Measurements from ENCODE around the gene SUPT16H. TPM values are rescaled to one million over a fixed set of nuclear protein-coding genes. Genes with fewer than 3 reads are reported as not detected.

Gene SUPT16H
- total RNA-seq, 1 donor from 2014 or later, result 199 TPM

- Mint-ChIP-seq H3K4me1 (no peaks in the 10 kb centered on the region), H3K27ac (ENCODE audit: unreplicated experiment) (no peak overlapping the region), H3K4me3 (no peak overlapping the region), H3K9me3 (no peaks in the 10 kb centered on the region), H3K27me3 (ENCODE audit: low read depth) (no peaks in the 10 kb centered on the region), H3K36me3 (ENCODE audit: low read depth) (peaks cover 36% of the 10 kb centered on the region)
- no peak for DNase-seq (ENCODE audit: low read depth, low spot score)
- TF ChIP-seq CTCF (conservative IDR thresholded peaks at IDR 0.05), result no peak
Measured at GRCh38 chr14:21369949-21370679, 13.7 kb downstream of the SUPT16H start.

GRCh38 chr14:21367582-21368144 is 16.2 kb downstream of the SUPT16H start:
- no peak for DNase-seq (ENCODE audit: low read depth, low spot score)
- no peaks in the 10 kb centered on the region for H3K27me3 Mint-ChIP-seq (ENCODE audit: low read depth)
- H3K4me1 Mint-ChIP-seq, result no peaks in the 10 kb centered on the region
- H3K4me3 Mint-ChIP-seq, result no peak overlapping the region
- H3K27ac Mint-ChIP-seq (ENCODE audit: unreplicated experiment), result no peak overlapping the region
- no peaks in the 10 kb centered on the region for H3K9me3 Mint-ChIP-seq
- no peak for TF ChIP-seq CTCF (conservative IDR thresholded peaks at IDR 0.05)
- peaks cover 40% of the 10 kb centered on the region for H3K36me3 Mint-ChIP-seq (ENCODE audit: low read depth)

DNA sequence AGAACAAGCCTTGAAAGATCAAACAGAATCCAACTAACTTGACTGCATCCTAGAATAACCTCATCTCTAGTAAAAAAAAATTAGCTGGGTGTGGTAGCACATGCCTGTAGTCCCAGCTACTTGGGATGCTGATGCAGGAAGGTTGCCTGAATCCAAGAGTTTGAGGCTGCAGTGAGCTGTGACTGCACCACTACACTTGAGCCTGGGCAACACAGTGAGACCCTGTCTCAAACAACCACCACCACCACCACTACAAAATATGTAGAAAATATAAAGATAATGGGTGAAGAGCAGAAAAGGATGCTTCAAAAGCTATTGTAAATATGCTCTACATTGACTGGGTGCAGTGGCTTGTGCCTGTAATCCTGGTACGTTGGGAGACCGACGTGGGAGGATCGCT is 27.3 kb downstream of the SUPT16H start:
- Mint-ChIP-seq H3K4me3 (no peak overlapping the region), H3K27ac (ENCODE audit: unreplicated experiment) (no peak overlapping the region), H3K36me3 (ENCODE audit: low read depth) (peaks cover 47% of the 10 kb centered on the region)

DNA sequence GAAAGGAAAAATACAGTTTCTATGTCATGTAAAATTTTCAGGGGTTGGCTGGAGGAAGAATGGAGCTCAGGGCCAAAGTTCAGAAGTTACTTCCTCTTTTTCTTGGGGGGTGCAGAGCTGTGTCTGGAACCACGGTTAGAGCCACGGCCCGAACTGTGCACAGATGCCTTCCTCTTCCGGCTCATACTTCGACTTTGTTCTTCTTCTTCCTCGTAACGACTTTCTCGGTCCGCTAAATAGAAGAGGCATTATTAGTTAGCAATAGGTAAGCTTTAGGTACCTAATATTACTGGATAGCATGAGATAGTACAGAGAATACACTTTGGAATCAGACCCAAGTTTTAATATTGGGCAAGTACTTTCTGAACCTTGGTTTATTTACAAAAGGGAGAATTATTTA is 31.2 kb downstream of the SUPT16H start:
- Mint-ChIP-seq H3K4me3 (no peak overlapping the region), H3K9me3 (no peaks in the 10 kb centered on the region), H3K36me3 (ENCODE audit: low read depth) (peaks cover 37% of the 10 kb centered on the region), H3K27me3 (ENCODE audit: low read depth) (no peaks in the 10 kb centered on the region), H3K4me1 (no peaks in the 10 kb centered on the region), H3K27ac (ENCODE audit: unreplicated experiment) (no peak overlapping the region)
- DNase-seq (ENCODE audit: low read depth, low spot score), result no peak
- TF ChIP-seq CTCF (conservative IDR thresholded peaks at IDR 0.05), result no peak

More for the DNA sequence above, 27.3 kb downstream of the SUPT16H start:
- Mint-ChIP-seq H3K27me3 (ENCODE audit: low read depth) (no peaks in the 10 kb centered on the region), H3K4me1 (no peaks in the 10 kb centered on the region), H3K9me3 (no peaks in the 10 kb centered on the region)
- DNase-seq (ENCODE audit: low read depth, low spot score), result no peak
- no peak for TF ChIP-seq CTCF (conservative IDR thresholded peaks at IDR 0.05)

GRCh38 chr14:21350539-21350938 is 33.3 kb downstream of the SUPT16H start:
- H3K27me3 Mint-ChIP-seq (ENCODE audit: low read depth), result no peaks in the 10 kb centered on the region
- H3K36me3 Mint-ChIP-seq (ENCODE audit: low read depth), result peaks cover 24% of the 10 kb centered on the region
- H3K4me1 Mint-ChIP-seq, result no peaks in the 10 kb centered on the region
- no peaks in the 10 kb centered on the region for H3K9me3 Mint-ChIP-seq
- DNase-seq (ENCODE audit: low read depth, low spot score), result no peak
- TF ChIP-seq CTCF (conservative IDR thresholded peaks at IDR 0.05), result no peak
- H3K27ac Mint-ChIP-seq (ENCODE audit: unreplicated experiment), result no peak overlapping the region
- no peak overlapping the region for H3K4me3 Mint-ChIP-seq

Measured in neural crest cell (in vitro differentiated cells).